GM18867 (cell line): ENCODE data around the gene TTC32.

Source experiments
- ATAC-seq: cut with Tn5 transposase; IDR thresholded peaks from one replicate; pipeline ENCODE4 v1.9.1; 2021; ENCODE audit warnings: mild to moderate bottlenecking, moderate library complexity; ENCODE audit not compliant: unreplicated experiment

The TTC32 gene

GRCh38 chr2:19854596-19855541 lies 46.9 kb downstream of the TTC32 start:
- no peak for ATAC-seq

GRCh38 chr2:19851116-19851695 lies 50.6 kb downstream of the TTC32 start:
- no peak for ATAC-seq

- no peak for ATAC-seq
Observed at GRCh38 chr2:19850056-19851050, 51.4 kb downstream of the TTC32 start.

- ATAC-seq, result no peak
Observed at GRCh38 chr2:19848952-19849351, 52.8 kb downstream of the TTC32 start.

GRCh38 chr2:19848029-19848750 lies 53.6 kb downstream of the TTC32 start:
- ATAC-seq, result no peak

- no peak for ATAC-seq
Observed at GRCh38 chr2:19847486-19847885, 54.3 kb downstream of the TTC32 start.
